HG03571 (cell line): ENCODE measurements around the gene TMEM171.

Experiments used
- ATAC-seq: cut with Tn5 transposase; IDR thresholded peaks from one replicate; pipeline ENCODE4 v1.9.1; 2021; ENCODE audit not compliant: unreplicated experiment

Gene TMEM171

DNA sequence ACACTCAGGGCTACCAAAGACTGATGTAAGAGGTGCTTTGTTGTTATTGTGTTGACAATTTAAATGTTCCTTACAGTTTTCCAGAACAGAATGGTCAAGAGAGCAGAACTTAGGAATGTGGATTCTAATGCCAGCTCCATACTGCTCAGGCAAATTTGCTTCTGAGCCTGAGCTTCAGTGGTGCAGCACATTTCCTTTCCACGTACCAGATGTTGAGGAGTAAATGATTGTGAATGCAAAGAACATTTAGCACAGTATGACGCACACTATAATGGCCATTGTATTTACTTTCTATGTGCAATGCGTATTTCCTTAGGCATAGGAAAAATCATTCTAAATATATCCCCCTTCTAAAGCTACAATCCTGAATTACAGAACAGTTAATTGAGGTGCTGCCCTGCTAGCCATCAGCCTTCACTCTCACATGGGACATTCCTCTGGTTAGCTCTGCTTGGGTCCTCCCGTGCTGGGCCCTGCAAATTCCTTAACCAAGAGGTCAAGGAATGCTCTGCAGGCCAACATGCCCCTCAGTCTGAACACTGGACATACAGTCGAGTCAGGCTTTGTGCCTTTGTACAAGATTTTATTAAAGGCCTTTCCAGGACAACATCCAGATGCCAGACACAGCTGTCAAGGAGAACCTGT, 31.5 kb downstream of the TMEM171 start:
- ATAC-seq, result no peak

DNA sequence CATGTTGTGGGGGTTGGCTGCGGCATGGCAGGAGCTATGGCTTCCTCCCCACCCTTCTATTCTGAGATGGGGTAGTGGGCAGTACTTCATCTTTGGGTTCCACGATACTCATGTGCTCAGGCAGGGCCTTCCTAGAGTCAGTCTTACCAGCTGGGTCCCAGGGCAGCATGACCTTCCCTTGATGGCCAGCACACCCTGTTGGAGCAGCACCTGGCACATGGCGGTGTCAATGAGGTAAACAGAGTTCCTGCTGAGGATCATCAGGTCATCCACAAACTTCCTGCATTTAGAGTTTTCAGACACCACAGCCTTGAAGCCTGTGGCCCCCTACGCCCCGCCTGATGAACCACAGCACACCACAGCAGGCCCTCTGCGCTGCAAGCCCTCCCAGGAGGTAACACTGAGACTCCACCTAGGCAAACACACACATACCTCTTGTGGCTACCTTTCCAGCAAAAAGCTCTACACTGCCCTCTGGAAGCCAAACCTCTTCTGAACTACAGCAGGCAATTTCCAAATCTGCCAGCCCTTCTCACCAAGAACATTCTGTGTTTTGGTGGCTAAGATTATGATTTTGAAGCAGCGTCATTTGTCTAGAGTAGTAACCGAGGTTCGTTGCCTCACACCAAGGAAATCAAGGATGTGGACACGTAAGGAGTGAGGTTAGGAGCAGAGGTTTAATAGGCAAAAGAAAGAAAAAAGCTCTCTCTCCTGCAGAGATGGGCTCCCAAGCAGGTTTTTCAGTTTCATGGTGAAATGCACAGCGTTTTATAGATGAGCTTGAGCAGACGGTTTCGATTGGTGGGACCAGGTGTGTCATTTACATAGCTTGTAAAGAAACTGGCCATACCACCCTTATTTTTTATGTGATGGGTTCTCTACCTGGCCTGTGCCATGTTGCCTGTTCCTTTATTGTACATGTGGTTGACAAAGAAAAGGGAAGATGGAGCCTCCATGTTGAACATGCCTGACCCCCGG, 32.3 kb downstream of the TMEM171 start:
- no peak for ATAC-seq

DNA sequence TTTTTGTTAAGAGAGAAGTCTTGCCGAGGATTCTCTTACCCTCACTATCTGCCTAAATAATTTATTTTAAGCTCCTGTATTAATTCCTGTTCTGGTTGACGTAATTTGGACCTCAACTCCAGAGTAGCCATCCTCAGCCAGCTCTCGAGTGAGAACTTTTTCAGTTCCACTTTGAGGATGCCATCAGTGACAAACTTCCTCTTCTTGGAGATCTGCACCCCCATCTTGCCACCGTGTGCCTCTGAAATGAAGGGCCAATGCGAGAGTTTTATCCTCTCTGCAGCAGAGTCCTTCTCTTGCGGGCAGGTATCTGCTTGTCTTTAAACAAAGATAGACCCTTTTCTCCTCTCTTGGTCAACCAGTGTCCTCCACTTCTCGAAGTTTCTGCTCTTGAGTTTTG, 33.1 kb downstream of the TMEM171 start:
- no peak for ATAC-seq

DNA sequence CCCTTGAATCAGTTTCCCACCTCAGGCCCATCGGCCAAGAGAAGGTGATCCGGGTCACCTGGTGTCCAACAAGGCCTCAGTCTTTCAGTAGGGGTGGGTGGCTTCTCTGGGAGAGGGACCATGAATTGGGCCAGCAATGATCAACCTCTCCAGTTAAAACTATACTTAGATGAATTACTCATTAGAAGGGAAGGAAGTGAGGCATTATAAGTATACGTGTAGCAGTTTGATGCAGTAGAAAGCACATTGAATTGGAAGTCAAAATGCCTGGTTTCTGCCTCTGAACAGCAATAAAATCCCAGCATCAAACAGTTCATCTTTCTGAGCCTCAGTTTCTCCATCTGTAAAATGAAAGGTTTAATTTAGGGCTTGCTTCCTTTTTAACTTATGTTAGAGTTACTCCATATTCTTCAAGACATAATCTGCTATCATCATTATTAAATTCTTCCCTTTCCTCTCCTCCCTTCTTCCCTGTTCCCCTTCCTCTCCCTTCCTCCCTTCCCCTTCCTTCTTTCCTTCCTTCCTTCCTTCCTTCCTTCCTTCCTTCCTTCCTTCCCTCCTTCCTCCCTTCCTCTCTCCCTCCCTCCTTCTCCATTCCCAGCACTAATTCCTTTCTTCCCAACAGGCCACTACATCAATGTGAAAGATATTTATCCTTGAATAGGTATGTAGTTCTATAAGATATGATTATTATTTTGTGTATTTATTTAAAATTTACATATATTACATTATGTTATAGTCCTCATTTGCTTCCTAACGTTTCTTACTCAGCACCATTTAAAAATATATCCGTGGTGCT, 34.0 kb downstream of the TMEM171 start:
- ATAC-seq, result no peak

DNA sequence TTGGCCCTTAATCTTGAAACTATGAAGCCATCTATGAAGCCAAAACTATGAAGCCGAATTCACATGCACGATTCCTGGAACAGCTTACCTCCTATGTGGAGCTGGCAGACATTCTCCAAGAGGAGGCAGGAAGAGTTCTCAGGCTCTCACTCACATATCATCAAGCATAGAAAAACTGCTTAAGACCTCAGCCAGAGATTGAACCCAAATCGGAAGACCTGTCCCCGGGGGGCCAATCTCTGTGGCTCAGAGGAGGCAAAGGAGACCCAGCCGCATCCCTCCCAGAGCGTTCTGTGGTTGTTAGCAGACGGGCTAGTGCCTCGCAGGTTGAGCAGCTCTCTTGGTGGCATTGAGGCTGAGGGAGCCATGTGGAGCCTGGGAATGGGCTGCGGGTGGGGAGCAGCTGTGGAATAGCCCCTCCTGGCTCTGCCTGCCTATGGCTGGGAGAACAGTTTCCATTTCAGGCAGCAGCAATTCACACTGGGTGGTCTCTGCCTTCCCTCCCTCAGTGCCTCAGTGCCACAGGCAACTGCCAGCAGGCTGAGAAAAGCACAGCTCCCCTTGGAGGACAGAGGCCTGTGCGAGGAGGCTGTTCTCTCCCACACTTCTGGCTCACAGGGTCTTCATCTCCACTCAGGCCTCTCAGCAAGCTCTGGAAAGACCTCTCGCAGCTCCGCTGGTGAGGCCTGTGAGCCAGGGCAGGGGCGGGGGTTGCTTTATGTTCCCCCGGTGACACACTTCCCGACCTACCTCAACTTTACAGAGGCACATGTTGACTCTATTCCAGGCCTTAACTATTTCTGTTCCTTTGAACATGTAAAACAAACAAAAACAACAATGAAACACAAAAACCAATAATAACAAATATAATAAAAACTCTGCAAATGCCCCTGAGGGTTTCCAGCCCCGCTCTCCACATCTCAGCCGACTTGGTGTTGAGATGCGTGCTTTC, 35.2 kb downstream of the TMEM171 start:
- ATAC-seq, result no peak

DNA sequence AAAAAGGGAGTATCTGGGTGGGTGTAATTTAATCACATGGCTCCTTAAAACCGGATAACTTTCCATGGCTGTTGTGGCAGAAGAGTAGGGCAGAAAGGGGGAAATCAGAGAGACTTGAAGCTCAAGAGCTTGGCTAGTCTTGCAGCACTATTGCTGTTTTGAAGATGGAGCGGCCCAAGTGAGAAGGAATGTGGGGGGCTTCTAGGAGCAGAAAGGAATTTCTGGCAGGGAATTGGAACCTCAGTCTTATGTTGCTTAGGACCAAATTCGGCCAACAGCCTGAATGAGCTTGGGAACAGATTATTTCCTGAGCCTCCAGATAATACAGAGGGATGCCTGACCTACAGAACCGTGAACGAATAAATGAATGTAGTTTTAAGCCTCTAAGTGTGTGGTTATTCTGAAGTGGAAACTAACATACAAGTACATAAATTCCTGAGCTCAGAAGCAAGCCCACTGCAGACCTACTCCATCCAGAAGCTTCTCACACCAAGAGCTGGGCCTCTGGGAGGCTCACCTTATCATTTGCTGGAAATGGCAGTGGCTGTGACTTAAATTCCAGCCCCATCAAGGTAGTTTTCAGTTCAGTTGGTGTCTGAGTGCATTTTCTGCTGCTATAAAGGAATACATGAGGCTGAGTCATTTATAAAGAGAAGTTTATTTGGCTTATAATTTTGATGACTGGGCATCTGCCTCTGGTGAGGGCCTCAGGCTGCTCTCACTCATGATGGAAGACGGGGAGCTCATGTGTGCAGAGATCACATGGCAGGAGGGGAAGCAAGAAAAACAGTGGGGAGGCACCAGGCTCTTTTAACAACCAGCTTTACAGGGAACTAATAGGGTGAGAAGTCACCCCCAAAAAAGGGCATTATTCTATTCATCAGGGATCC, 37.3 kb downstream of the TMEM171 start:
- no peak for ATAC-seq

DNA sequence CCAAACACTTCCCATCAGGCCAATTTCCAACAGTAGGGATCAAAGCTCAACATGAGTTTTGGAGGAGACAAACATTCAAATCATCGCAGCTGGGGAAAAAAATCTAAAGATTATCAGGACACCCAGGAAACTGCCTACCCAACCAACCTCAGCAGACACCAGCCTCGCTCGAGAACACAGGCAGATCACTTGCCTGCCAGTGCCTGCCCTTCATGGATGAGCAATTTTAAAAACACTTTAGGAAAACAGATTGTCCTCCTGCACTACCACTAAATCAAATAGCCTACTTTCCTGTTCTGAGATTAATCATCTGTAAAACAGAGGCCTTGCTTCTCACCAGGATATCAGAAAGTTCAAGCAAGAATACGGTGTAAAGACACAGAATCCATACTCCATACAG, 37.9 kb downstream of the TMEM171 start:
- ATAC-seq, result no peak

DNA sequence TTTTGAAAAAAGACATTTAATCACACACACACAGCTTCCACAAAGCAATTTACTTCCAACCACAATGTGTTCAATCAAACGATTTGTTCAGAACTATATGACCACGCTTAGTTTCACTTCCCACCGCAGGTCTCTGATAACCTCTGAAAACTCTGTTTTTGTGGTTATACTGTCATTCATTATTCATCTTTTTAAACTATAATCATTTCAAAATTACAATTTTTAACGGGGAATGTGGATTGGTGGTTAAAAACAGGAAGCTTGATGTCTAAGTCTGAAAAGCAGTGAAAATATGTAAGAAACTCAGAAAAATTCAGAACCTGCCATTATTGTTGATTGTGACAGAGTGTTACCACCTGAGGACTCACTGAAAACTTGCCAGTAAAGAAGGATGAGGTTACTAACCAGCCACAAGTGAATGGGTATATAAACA, 39.9 kb downstream of the TMEM171 start:
- peak; percentile 84 for ATAC-seq

DNA sequence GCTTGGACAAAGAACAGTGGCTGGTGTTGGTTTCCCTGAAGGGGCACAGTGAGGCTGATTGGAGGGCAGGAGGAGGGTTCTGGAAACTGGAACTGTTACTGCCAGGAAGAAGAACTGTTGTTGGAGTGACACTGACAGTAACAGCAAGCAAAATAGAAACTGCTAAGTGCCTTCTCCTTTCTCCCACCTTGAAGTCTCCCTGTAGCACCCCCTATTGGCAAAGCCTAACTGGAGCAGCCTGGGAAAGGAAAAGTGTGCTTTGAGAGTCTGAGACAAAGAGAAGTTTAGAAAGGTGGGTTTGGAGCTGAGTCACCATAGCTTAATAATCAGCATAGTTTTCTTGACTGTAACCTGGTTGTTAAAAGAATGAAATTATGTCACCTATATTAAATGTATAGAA, 50.1 kb downstream of the TMEM171 start:
- ATAC-seq, result no peak

DNA sequence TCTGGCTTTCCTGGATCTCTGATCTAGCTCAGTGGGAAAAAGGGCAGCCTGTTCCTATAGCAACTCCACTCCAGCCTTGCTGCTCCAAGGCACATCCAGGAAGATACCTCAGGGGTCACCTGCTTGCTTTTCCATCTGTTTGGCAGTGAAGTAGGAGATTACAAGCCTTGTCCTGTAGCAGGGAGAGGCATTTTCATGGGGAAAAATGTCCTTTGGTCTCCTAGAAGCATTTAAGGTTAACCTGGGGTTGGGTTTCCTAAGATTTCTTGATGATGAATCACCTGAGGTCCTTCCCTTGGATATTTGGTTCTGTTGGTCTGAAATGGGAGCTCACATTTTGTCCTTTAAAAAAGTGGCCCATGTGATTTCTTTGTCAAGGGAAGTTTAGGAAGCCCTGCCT, 51.1 kb downstream of the TMEM171 start:
- no peak for ATAC-seq

DNA sequence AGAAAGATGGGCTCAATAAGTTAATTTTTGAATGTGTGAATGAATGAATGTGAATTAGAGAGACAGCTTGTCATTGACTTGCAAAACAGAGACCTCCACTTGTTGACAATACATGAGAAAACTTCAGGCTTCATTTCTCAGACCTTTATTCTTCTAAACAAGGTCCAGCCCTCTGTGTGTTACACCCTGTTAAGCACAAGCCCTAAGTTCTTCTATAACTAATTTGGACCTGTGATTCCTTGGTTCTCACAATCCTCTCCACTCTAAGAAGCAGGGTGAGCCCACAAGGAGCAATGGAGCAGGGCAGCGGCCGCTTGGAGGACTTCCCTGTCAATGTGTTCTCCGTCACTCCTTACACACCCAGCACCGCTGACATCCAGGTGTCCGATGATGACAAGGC, 52.6 kb downstream of the TMEM171 start, which contains the start of gene TMEM174:
Gene TMEM174 (plus strand): TSS at position 243 of the 400 bp plus-strand sequence. CDS start 51 bp downstream, at position 294.
- ATAC-seq, result no peak

DNA sequence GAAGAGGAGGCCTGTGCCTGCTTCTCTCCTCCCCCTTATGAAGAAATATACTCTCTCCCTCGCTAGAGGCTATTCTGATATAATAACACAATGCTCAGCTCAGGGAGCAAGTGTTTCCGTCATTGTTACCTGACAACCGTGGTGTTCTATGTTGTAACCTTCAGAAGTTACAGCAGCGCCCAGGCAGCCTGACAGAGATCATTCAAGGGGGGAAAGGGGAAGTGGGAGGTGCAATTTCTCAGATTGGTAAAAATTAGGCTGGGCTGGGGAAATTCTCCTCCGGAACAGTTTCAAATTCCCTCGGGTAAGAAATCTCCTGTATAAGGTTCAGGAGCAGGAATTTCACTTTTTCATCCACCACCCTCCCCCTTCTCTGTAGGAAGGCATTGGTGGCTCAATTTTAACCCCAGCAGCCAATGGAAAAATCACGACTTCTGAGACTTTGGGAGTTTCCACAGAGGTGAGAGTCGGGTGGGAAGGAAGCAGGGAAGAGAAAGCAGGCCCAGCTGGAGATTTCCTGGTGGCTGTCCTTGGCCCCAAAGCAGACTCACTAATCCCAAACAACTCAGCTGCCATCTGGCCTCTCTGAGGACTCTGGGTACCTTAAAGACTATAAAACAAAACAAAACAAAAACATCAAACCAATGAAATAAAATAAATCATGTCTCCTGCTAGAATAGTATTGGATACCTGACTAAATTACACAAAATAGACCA, 53.9 kb downstream of the TMEM171 start:
- no peak for ATAC-seq

DNA sequence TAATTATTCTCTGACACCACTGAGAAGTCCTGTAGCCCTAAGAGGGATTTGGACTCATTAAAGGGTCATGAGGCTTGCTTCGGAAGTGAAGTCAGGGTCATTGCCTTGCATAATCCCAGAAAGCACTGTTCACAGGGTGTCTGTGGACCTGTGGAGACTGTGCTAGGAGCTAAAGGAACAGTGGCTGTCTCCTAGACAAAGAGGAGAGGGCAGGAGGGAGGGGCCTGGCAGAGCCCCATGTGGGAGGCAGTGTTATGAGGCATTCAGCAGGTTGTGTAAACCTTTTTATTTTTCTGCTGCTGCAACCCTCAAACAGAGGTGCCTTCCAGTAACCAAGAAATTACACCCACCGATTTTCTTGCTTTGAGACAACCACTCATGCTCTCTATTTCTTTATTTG, 55.9 kb downstream of the TMEM171 start:
- ATAC-seq, result no peak

DNA sequence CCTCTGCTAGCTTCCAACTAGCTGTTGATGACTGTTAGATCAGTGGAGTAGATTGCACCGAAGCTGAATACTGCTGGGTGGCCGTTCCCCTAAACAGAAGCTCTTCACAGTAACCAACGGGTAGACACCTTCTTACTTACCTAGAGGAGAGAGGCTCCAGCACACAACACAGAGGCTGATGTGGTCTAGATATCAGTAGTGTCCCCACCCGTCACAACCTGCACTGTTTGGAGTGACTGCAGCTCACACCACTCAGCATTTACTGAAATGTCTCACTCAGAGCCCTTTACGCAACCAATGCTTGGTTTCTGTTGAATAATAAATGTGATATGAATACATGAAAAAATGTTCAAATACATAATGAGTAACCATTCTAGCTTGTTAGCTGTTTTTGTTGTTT, 57.9 kb downstream of the TMEM171 start:
- no peak for ATAC-seq

DNA sequence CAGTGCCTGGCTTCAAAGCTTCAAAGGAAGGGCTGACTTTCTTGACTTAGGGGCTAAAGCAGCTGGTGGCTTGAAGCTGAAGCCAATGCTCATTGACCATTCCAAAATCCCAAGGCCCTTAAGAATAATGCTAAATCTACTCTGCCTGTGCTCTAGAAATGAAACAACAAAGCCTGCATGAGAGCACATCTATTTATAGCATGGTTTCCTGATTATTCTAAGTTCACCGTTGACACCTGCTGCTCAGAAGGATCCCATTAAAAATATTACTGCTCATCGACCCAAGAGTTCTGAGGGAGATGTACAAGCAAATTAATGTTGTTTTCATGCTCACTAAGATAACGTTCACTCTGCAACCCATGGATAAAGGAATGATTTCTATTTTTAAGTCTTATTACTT, 59.4 kb downstream of the TMEM171 start:
- ATAC-seq, result no peak

DNA sequence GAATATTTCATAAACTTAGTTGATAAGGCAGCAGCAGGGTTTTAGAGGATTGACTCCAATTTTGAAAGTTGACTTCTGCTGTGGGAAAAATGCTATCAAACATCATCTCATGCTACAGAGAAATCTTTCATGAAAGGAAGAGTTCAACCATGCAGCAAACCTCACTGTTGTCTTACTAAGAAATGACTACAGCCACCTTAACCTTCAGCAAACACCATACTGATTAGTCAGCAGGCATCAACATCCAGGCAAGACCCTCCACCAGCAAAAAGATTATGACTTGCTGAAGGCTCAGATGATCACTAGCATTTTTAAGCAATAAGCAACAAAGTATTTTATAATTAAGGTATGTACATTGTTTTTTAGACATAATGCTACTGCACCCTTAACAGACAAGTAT, 60.2 kb downstream of the TMEM171 start:
- no peak for ATAC-seq
